Astrocyte of the cerebellum (primary cell): Measurements from ENCODE around the gene KLHDC10.

Experiments used
- DNase-seq: peaks from one replicate; pipeline ENCODE4 v3.0.0-alpha.2; 2011; ENCODE audit warnings: low read depth
- H3K4me3 ChIP-seq: 2 replicates; pipeline ENCODE4 v1.5.1; 2011; ENCODE audit warnings: mild to moderate bottlenecking, low read depth, low read length, moderate library complexity
- in situ Hi-C: cut with HindIII; loops from 2 replicates; pipeline ENCODE4 v1.10.0; 2017; ENCODE audit warnings: low sequenced_read_pairs
- TF ChIP-seq, protein P1 (sequence below): IDR thresholded peaks from 2 replicates; pipeline ENCODE4 v1.5.1; 2012; ENCODE audit warnings: low read length, low read depth, moderate library complexity, mild to moderate bottlenecking; ENCODE audit errors: missing control alignments

KLHDC10 gene

DNA sequence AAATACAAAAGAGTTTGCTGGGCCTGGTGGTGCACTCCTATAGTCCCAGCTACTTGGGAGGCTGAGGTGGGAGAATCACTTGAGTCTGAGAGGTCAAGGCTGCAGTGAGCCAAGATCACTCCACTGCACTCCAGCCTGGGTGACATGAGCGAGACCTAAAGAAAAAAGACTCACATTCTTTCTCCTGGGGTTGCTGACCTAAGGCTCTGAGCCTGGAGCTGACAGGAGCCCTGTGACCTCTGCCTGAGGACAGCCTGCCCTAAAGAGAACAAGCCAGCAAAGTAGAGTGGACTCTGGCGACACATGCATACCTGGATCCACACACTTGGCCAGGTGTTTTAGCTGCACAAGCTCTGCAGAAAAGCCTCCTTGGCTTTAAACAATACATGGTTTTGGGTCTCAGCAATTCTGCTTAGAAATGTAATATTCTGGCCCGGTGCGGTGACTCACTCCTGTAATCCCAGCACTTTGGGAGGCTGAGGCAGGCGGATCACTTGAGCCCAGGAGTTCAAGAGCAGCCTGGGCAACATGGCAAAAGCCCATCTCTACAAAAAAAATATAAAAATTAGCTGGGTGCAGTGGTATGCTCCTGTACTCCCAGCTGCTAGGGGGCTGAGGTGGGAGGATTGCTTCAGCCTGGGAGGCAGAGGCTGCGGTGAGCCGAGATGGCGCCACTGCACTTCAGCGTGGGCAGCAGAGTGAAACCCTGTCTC, 76.5 kb downstream of the KLHDC10 start:
- DNase-seq: no peak
- TF ChIP-seq, protein P1, sequence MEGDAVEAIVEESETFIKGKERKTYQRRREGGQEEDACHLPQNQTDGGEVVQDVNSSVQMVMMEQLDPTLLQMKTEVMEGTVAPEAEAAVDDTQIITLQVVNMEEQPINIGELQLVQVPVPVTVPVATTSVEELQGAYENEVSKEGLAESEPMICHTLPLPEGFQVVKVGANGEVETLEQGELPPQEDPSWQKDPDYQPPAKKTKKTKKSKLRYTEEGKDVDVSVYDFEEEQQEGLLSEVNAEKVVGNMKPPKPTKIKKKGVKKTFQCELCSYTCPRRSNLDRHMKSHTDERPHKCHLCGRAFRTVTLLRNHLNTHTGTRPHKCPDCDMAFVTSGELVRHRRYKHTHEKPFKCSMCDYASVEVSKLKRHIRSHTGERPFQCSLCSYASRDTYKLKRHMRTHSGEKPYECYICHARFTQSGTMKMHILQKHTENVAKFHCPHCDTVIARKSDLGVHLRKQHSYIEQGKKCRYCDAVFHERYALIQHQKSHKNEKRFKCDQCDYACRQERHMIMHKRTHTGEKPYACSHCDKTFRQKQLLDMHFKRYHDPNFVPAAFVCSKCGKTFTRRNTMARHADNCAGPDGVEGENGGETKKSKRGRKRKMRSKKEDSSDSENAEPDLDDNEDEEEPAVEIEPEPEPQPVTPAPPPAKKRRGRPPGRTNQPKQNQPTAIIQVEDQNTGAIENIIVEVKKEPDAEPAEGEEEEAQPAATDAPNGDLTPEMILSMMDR: no peak
- in situ Hi-C loops: no loop called here
- no peak overlapping the region for H3K4me3 ChIP-seq

DNA sequence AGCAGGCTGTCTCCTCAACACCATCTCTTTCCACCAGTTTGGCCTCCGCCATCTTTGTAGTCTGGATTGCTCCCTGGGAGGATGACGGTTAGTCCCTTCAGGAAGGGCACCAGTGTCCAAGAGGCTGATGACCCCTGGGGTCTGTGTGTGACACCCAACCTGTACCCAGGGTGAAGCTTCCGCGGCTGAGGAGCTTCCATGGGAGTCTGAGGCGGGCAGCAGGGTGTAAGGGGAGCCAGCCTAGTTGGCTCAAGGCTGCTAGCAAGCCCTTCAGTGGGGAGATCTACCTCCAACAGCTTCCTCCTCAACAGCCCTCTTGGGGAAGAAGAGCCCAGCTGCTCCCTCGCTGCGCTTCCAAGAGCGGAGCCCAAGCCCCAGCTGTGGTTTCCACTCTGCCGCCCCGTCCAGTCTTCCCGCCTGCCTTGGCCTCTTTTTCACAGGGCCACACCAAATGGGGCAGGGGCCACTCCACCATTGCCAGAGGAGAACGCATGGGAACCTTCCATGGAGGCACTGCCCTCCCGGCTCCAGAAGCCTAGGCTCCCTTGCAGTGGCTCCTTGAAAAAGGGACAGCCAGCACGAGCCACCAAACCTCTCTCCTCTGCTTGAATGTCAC, 77.5 kb downstream of the KLHDC10 start:
- DNase-seq: no peak
- no peak overlapping the region for H3K4me3 ChIP-seq
- TF ChIP-seq, protein P1: no peak
- in situ Hi-C loops: no loop called here

DNA sequence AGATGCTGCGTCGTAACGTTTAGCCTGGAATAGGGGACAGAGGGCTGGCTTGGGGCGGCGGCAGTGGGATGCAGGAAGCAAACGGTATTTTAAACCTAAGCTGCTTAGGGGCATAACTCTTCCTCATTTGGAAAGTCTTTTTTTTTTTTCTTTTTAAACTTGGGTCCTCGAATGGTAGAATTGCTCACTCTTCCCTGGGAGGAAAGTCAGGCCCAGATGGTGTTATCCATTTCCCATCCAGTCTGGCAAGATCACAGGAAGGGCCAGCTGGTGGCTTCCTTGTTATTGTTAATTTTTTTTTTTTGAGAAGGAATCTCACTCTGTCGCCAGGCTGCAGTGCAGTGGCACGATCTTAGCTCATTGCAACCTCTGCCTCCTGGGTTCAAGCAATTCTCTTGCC, 78.2 kb downstream of the KLHDC10 start:
- no peak for DNase-seq

DNA sequence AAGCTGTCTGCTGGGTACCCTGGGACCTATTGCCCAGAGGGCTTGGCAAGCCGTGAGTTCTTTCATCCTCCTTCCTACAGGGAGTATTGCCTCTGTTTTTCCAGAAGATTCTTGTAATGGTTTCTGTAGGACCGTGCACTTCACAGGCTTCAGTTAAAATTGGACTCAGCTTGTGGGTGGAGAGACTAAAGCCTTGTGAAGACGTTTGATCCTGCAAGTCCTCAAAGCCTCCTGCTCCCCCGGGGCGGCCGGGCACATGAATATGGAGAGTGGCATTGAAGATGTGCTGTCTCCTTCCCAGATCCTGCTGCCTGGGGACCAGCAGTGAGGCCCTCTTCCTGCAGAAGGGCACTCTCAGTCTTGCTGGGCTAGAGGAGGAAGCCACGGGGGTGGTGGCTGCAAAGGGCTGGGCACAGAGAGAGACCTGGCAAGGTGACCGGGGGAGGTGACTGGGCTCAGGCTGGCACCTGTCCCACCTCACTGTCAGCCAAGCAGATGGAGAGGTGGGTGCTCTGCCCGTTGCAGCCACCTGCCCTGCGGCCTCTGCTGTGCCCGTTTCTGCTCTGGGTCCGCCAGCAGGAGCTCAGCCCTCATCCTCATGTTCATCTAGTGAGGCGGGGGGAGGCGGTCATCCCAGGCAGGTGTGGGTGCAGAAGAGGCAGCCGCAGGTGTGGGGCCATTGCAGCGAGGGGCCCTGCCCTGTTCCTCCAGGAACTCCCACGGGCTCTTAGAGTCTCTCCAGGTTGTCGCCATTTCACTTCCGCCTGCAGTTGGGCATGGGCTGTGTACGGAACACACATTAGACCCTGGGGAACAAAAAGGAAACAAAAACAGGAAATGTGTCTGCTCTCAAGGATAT, 79.2 kb downstream of the KLHDC10 start:
- DNase-seq: no peak
- H3K4me3 ChIP-seq: no peak overlapping the region
- in situ Hi-C loops: no loop called here
- TF ChIP-seq, protein P1: no peak

More for the DNA sequence above, 78.2 kb downstream of the KLHDC10 start:
- H3K4me3 ChIP-seq: no peak overlapping the region
- TF ChIP-seq, protein P1: no peak
- in situ Hi-C loops: no loop called here

DNA sequence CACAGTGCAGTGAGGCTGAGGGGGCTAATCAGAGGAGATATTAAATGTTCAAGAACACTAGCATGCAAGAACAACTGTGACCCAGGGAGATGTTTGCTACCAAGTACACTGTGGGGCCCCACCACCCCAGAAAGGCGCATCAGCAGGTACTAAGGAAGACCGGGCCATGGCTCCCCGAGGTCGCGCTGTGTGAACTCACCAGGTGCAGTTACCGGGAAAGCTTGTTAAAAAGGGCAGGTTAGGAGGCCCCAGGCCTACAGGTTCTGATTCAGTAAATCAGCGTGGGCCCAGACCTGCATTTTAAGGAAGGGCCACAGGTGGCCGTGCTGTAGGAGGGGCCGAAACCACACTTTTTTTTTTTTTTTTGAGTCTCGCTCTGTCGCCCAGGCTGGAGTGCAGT, 80.3 kb downstream of the KLHDC10 start:
- TF ChIP-seq, protein P1: no peak
- no peak for DNase-seq
- in situ Hi-C loops: no loop called here
- no peak overlapping the region for H3K4me3 ChIP-seq
